ENCODE results near the gene ZBTB2.

DNA sequence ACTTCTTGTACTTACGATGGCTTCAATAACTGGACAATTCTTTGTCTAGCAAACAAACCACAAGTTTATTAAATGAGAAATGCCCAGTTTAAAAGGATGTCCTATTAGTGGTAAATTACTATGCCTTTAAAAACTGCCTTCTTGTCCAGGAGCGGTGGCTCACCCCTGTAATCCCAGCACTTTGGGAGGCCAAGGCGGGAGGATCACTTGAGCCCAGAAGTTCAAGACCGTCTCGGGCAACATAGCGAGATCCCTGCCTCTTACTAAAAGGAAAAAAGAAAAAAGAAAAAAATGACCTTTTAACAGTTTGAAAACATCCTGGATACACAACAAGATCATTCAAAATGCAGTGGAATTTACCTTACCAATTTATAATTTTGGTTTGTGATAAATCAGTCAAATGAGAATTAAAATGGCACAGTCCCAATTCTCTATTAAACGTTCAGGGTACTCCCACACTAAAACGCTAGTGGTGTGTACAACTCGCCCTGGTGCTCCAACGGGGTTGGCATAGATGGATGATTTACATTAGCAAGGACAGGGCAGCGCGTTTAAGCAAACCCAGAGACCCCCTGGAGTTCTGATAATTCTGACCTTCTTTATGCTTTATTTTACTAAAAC is 2.3 kb downstream of the ZBTB2 start:
- TF ChIP-seq, protein P1, sequence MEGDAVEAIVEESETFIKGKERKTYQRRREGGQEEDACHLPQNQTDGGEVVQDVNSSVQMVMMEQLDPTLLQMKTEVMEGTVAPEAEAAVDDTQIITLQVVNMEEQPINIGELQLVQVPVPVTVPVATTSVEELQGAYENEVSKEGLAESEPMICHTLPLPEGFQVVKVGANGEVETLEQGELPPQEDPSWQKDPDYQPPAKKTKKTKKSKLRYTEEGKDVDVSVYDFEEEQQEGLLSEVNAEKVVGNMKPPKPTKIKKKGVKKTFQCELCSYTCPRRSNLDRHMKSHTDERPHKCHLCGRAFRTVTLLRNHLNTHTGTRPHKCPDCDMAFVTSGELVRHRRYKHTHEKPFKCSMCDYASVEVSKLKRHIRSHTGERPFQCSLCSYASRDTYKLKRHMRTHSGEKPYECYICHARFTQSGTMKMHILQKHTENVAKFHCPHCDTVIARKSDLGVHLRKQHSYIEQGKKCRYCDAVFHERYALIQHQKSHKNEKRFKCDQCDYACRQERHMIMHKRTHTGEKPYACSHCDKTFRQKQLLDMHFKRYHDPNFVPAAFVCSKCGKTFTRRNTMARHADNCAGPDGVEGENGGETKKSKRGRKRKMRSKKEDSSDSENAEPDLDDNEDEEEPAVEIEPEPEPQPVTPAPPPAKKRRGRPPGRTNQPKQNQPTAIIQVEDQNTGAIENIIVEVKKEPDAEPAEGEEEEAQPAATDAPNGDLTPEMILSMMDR (IDR thresholded peaks at IDR 0.05), result no peak
- TF ChIP-seq EZH2phosphoT487 (IDR thresholded peaks at IDR 0.05) (no peak), EZH2 (IDR thresholded peaks at IDR 0.05) (no peak)

All from neural progenitor cell (in vitro differentiated cells).